SK-N-SH (cell line): ENCODE data around the gene JADE2. TPM values are rescaled to one million over a fixed set of nuclear protein-coding genes. Genes with fewer than 3 reads are reported as not detected.

Experiments
- CTCF ChIA-PET: fragments of 300-600, 350-600 bp; formaldehyde crosslinking; extraction: SDS; loops from one replicate; lab custom pipeline; 2021; lab: Yijun Ruan, JAX
- POLR2A ChIA-PET: fragments of 350-600 bp; sonication (Branson Sonifier 250); formaldehyde crosslinking; extraction: SDS; loops from one replicate; lab custom pipeline; 2020; ENCODE audit warnings: antibody characterized with exemption, inconsistent platforms; lab: Yijun Ruan, JAX
- DNase-seq: peaks from one replicate; pipeline ENCODE4 v3.0.0; 2012
- H2AFZ ChIP-seq: fragments of 200-600 bp; sonication (generic); 2 replicates; pipeline ENCODE4 v1.8.1; 2016; ENCODE audit warnings: antibody characterized with exemption, mild to moderate bottlenecking, low read depth
- H3F3A ChIP-seq: fragments of 200-600 bp; sonication (generic); replicated peaks from 2 replicates; pipeline ENCODE3; 2016; ENCODE audit warnings: antibody characterized with exemption, mild to moderate bottlenecking; ENCODE audit not compliant: insufficient read depth
- H3K27ac ChIP-seq, 2 experiments: fragments of 200-500 bp in 1 of 2; fragments of 200-600 bp in 1 of 2; sonication (Bioruptor generic) in 1 of 2; sonication (generic), shearing (Covaris generic) in 1 of 2; 2 replicates each; pipeline versions ENCODE4 v1.5.1 to v1.6.1; 2014 to 2016; ENCODE audit warnings: low read depth in 2 of 2, inconsistent platforms in 1 of 2, low read length in 1 of 2, mild to moderate bottlenecking in 1 of 2, mixed read lengths in 1 of 2
- H3K27me3 ChIP-seq: fragments of 200-600 bp; sonication (generic), shearing (Covaris generic); 2 replicates; pipeline ENCODE4 v1.6.1; 2016; ENCODE audit warnings: mixed run types; ENCODE audit not compliant: insufficient read depth
- H3K36me3 ChIP-seq, 2 experiments: fragments of 200-500 bp in 1 of 2; fragments of 200-600 bp in 1 of 2; sonication (Bioruptor generic) in 1 of 2; sonication (generic) in 1 of 2; replicated peaks in 1 of 2; 2 replicates each; pipeline versions ENCODE3 to v1.5.1; 2014 to 2016; ENCODE audit warnings: low read length in 1 of 2, mild to moderate bottlenecking in 1 of 2; ENCODE audit not compliant: insufficient read depth in 2 of 2, control insufficient read depth in 1 of 2
- H3K4me1 ChIP-seq, 2 experiments: fragments of 200-500 bp in 1 of 2; fragments of 200-600 bp in 1 of 2; sonication (Bioruptor generic) in 1 of 2; sonication (generic), shearing (Covaris generic) in 1 of 2; 2 replicates each; pipeline versions ENCODE4 v1.5.1 to v1.6.1; 2014 to 2016; ENCODE audit warnings: low read depth in 1 of 2, low read length in 1 of 2, mixed run types in 1 of 2; ENCODE audit not compliant: insufficient read depth in 2 of 2, control insufficient read depth in 1 of 2
- H3K4me2 ChIP-seq: fragments of 200-600 bp; sonication (generic), shearing (Covaris generic); 2 replicates; pipeline ENCODE4 v1.6.1; 2017; ENCODE audit warnings: mixed run types
- H3K4me3 ChIP-seq, 2 experiments: fragments of 200-500 bp in 1 of 2; fragments of 200-600 bp in 1 of 2; sonication (Bioruptor generic) in 1 of 2; sonication (generic), shearing (Covaris generic) in 1 of 2; 2 replicates each; pipeline versions ENCODE4 v1.5.1 to v1.8.1; 2014 to 2016; ENCODE audit warnings: low read depth in 2 of 2, inconsistent platforms in 1 of 2, low read length in 1 of 2, mild to moderate bottlenecking in 1 of 2, mixed read lengths in 1 of 2, moderate library complexity in 1 of 2
- H3K79me2 ChIP-seq: fragments of 200-600 bp; sonication (generic); 2 replicates; pipeline ENCODE4 v1.8.1; 2017; ENCODE audit warnings: mild to moderate bottlenecking; ENCODE audit not compliant: insufficient read depth
- H3K9ac ChIP-seq: fragments of 200-600 bp; sonication (generic); 2 replicates; pipeline ENCODE4 v1.6.1; 2017; ENCODE audit warnings: mixed run types
- H3K9me2 ChIP-seq: fragments of 200-600 bp; sonication (generic); 2 replicates; pipeline ENCODE4 v1.6.1; 2017; ENCODE audit warnings: mixed run types
- H3K9me3 ChIP-seq: fragments of 200-600 bp; sonication (generic); 2 replicates; pipeline ENCODE4 v1.6.1; 2017; ENCODE audit warnings: mixed run types, mild to moderate bottlenecking, moderate library complexity
- H4K20me1 ChIP-seq: fragments of 200-600 bp; sonication (generic); 2 replicates; pipeline ENCODE4 v1.6.1; 2017; ENCODE audit warnings: mild to moderate bottlenecking, mixed run types; ENCODE audit not compliant: insufficient read depth
- CHD2 ChIP-seq: fragments of 150-350 bp; IDR thresholded peaks from 2 replicates; pipeline ENCODE4 v1.6.1; 2018; ENCODE audit warnings: low read length; ENCODE audit not compliant: partially characterized antibody
- ELF1 ChIP-seq: IDR thresholded peaks from 2 replicates; pipeline ENCODE4 v1.4.0; 2012
- EP300 ChIP-seq, 2 experiments: IDR thresholded peaks; 2 replicates each; pipeline versions ENCODE4 v1.4.0 to v1.6.1; 2012; ENCODE audit warnings: borderline replicate concordance in 1 of 2, low read depth in 1 of 2, low read length in 1 of 2
- EZH2phosphoT487 ChIP-seq: fragments of 200-600 bp; sonication (generic); IDR thresholded peaks from 2 replicates; pipeline ENCODE4 v1.6.1; 2017; ENCODE audit warnings: low read depth, mixed run types, mild to moderate bottlenecking, antibody characterized with exemption, moderate library complexity, borderline replicate concordance
- FOXJ3 ChIP-seq: sonication (generic); formaldehyde crosslinking; IDR thresholded peaks from 2 replicates; pipeline ENCODE4 v1.5.1; 2020; ENCODE audit warnings: mild to moderate bottlenecking, missing genetic modification reagents
- FOXM1 ChIP-seq: IDR thresholded peaks from 2 replicates; pipeline ENCODE4 v1.4.0; 2012; ENCODE audit warnings: low read depth, mild to moderate bottlenecking
- JUND ChIP-seq: IDR thresholded peaks from 2 replicates; pipeline ENCODE4 v1.4.0; 2012
- MXI1 ChIP-seq: IDR thresholded peaks from 2 replicates; pipeline ENCODE4 v1.6.1; 2012; ENCODE audit warnings: mild to moderate bottlenecking, low read depth, low read length, improper control_type of control experiment
- NFIC ChIP-seq: IDR thresholded peaks from 2 replicates; pipeline ENCODE4 v1.4.0; 2012; ENCODE audit warnings: borderline replicate concordance
- NRF1 ChIP-seq: IDR thresholded peaks from 2 replicates; pipeline ENCODE4 v1.6.1; 2012; ENCODE audit warnings: low read depth, mild to moderate bottlenecking, low read length
- POLR2AphosphoS5 ChIP-seq: IDR thresholded peaks from 2 replicates; pipeline ENCODE4 v1.6.1; 2012; ENCODE audit warnings: low read depth, low read length
- RAD21 ChIP-seq: IDR thresholded peaks from 2 replicates; pipeline ENCODE4 v1.6.1; 2012; ENCODE audit warnings: mild to moderate bottlenecking, low read length
- SIN3A ChIP-seq: IDR thresholded peaks from 2 replicates; pipeline ENCODE4 v1.6.1; 2012; ENCODE audit warnings: low read depth, mild to moderate bottlenecking, low read length, moderate library complexity, borderline replicate concordance
- TAF1 ChIP-seq: IDR thresholded peaks from 2 replicates; pipeline ENCODE4 v1.6.1; 2012; ENCODE audit warnings: low read depth, mild to moderate bottlenecking, low read length, moderate library complexity, borderline replicate concordance
- TEAD4 ChIP-seq: IDR thresholded peaks from 2 replicates; pipeline ENCODE4 v1.4.0; 2012; ENCODE audit warnings: mild to moderate bottlenecking, borderline replicate concordance; ENCODE audit not compliant: insufficient read depth
- YY1 ChIP-seq: IDR thresholded peaks from 2 replicates; pipeline ENCODE4 v1.4.0; 2012; ENCODE audit warnings: low read depth, mild to moderate bottlenecking
- WGBS: methylation state at CpG from one replicate; pipeline ENCODE4 v1.1.6; 2017; ENCODE audit warnings: low lambda C conversion rate; 5-methylcytosine and 5-hydroxymethylcytosine counted together
- polyA plus RNA-seq, 3 experiments: library from polyadenylated mRNA; depleted of rRNA; stranded (reverse); fragments of >200 nt; gene quantifications; 2 replicates each; pipeline ENCODE4 v1.2.3, GENCODE V29; 2012
- TF ChIP-seq, protein P1 (sequence below): fragments of 150-350 bp; IDR thresholded peaks from 2 replicates; pipeline ENCODE4 v1.6.1; 2017; ENCODE audit warnings: antibody characterized with exemption, low read length, low read depth, borderline replicate concordance
- TF ChIP-seq, protein P2 (sequence below): IDR thresholded peaks from 2 replicates; pipeline ENCODE4 v1.4.0; 2012; ENCODE audit warnings: low read depth
- TF ChIP-seq, protein P3 (sequence below): IDR thresholded peaks from 2 replicates; pipeline ENCODE4 v1.6.1; 2012; ENCODE audit warnings: mild to moderate bottlenecking, low read depth, low read length, moderate library complexity

JADE2 gene
- 25.7 and 26.5 TPM in 2 replicates for polyA plus RNA-seq (2012; rRNA removed)
- 10.2 and 17.2 TPM in 2 replicates for polyA plus RNA-seq (2012; cell fraction: cytosol; rRNA removed)
- 27.7 and 28.0 TPM in 2 replicates for polyA plus RNA-seq (2012; cell fraction: nucleus; rRNA removed)

DNA sequence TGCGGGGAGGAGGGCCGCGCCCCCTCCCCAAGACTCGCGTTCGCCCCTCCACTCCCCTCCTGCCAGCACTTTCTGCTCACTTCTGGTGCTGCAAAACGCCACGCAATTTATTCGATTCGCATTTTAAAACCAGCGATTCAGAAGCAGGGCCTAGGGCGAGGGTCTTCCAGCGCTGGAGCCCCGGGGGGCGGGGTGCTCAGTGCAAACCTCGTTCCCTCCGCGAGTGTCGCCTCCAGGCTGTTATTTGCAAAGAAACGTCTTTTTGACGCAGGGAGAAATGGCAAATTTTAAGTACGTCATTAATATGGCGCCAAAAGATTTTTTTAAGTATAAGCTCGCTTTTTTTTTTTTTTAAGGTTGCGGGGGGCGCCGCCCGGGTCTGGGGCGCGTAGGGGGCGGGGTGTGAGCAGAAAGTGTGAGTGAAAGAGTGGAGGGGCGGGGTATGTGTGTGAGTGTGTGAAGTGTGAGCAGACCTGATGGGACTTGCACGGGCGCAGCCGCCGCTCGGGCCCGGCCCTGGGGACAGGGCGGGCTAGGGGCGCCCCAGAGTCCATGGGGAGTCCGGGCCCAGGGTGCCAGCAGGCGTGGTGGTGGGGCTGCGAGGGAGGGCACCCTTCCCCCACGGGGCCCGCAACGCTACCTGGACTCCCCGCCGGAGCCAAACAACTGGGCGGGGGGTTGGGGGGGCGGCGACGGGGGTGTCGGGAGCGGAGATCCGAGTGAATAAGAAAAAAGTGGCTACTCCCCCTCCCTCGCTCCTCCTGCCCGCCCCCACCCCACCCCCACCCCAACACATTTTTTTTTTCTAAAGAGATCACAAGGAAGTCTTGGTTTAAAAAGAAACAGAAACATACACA, at the start of gene JADE2:
TSS of gene JADE2 (plus strand) at position 845 of the 857 bp plus-strand sequence. CDS start 10,188 bp downstream, outside the sequence.
- POLR2A ChIA-PET: interaction anchor here (0.5 to 3.4 kb wide), 8 partner anchors 29 to 153 kb away, joined by 3 to 24 read pairs (median 6); partner anchors contain the start of genes CDKN2AIPNL and UBE2B
- Histone ChIP-seq H3K36me3 (no peaks in the 10 kb centered on the region), H3K79me2 (peaks cover 36% of the 10 kb centered on the region), H2AFZ (peak within 1 kb of the TSS; percentile 92), H3K4me1 (peaks cover 10 to 27% of the 10 kb centered on the region in 2 experiments; a peak in 3 of 4 replicates), H3F3A (peaks cover 28% of the 10 kb centered on the region), H3K9me3 (no peaks in the 10 kb centered on the region), H3K27ac (peak within 1 kb of the TSS; percentile 91 to 98), H3K27me3 (no peaks in the 10 kb centered on the region), H3K9me2 (no peaks in the 10 kb centered on the region), H3K4me2 (peak within 1 kb of the TSS; percentile 99), H3K4me3 (peak within 1 kb of the TSS; percentile 90 to 92), H4K20me1 (peaks cover 23% of the 10 kb centered on the region), H3K9ac (peak within 1 kb of the TSS; percentile 96)
- CTCF ChIA-PET: interaction anchor here (0.6 to 5.5 kb wide), 10 partner anchors 22 to 236 kb away, joined by 3 to 53 read pairs (median 16); partner anchors contain the start of genes CDKN2AIPNL and UBE2B
- TF ChIP-seq FOXM1: 0 out of 2 replicates have a peak, but pooled peaks have one; percentile 35
- TF ChIP-seq MXI1: 0 out of 2 replicates have a peak, but pooled peaks have one; percentile 33
- 0 out of 2 replicates have a peak, but pooled peaks have one; percentile 20 for TF ChIP-seq POLR2AphosphoS5
- TF ChIP-seq TAF1: peak; percentile 35; the same call in 1 of the 2 replicates
- no peak for TF ChIP-seq EZH2phosphoT487
- TF ChIP-seq TEAD4: 0 out of 2 replicates have a peak, but pooled peaks have one; percentile 3
- TF ChIP-seq YY1: peak; percentile 72; the same call in 1 of the 2 replicates
- no peak for TF ChIP-seq RAD21
- TF ChIP-seq CHD2: peak; percentile 37
- DNase-seq: peak; percentile 86
- WGBS: 2% methylated on average over 53 of the region's 57 CpGs

DNA sequence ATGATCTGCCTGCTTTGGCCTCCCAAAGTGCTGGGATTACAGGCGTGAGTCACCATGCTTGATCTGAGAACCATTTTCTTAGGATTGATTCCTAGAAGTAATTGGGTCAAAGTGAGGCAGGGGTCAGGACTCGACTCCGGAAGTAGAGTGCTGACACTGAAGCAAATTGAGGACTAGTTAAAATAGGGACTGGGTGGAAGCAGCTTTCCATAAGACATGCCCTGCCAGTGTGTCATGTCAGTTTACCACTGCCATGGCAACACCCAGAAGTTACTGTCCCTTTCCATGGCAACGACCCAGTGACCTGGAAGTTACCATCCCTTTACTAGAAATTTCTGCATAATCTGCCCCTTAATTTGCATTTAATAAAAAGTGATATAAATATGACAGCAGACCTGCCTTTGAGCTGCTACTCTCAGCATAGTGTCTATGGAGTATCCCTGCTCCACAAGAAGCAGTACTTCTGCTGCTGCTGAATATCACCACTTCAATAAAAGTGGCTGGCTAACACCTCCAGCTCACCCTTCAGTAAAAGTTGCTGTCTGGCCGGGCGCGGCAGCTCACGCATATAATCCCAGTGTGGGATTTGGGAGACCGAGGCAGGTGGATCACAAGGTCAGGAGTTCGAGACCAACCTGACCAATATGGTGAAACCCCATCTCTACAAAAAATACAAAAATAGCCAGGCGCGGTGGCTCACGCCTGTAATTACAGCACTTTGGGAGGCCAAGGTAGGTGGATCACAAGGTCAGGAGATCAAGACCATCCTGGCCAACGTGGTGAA, 47.8 kb upstream of the JADE2 start:
- no peaks in the 10 kb centered on the region for H4K20me1 ChIP-seq
- WGBS: 87% methylated on average over 14 of the region's 14 CpGs
- ChIA-PET POLR2A (interaction anchor here (1.0 kb wide), 1 partner anchor 33 kb away, joined by 3 read pairs; no protein-coding TSS in a partner anchor), CTCF (interaction anchor here (1.0 to 1.1 kb wide), 2 partner anchors 10 to 34 kb away, joined by 3 read pairs; no protein-coding TSS in a partner anchor)
- no peak overlapping the region for H3K27ac ChIP-seq
- no peak overlapping the region for H3K4me3 ChIP-seq
- no peaks in the 10 kb centered on the region for H3K9me3 ChIP-seq
- H3K4me2 ChIP-seq: no peak overlapping the region
- no peak for DNase-seq
- H3K79me2 ChIP-seq: no peaks in the 10 kb centered on the region
- H3K9me2 ChIP-seq: no peaks in the 10 kb centered on the region
- H2AFZ ChIP-seq: no peak overlapping the region
- no peaks in the 10 kb centered on the region for H3K36me3 ChIP-seq
- H3K27me3 ChIP-seq: no peaks in the 10 kb centered on the region
- H3K4me1 ChIP-seq: no peaks in the 10 kb centered on the region
- H3F3A ChIP-seq: no peaks in the 10 kb centered on the region
- no peak overlapping the region for H3K9ac ChIP-seq
- TF ChIP-seq SIN3A: no peak
- TF ChIP-seq, protein P1, sequence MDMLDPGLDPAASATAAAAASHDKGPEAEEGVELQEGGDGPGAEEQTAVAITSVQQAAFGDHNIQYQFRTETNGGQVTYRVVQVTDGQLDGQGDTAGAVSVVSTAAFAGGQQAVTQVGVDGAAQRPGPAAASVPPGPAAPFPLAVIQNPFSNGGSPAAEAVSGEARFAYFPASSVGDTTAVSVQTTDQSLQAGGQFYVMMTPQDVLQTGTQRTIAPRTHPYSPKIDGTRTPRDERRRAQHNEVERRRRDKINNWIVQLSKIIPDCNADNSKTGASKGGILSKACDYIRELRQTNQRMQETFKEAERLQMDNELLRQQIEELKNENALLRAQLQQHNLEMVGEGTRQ: no peak
- no peak for TF ChIP-seq FOXM1
- no peak for TF ChIP-seq NRF1
- no peak for TF ChIP-seq NFIC
- TF ChIP-seq, protein P2, sequence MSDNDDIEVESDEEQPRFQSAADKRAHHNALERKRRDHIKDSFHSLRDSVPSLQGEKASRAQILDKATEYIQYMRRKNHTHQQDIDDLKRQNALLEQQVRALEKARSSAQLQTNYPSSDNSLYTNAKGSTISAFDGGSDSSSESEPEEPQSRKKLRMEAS: no peak
- no peak for TF ChIP-seq FOXJ3
- no peak for TF ChIP-seq MXI1
- no peak for TF ChIP-seq ELF1
- TF ChIP-seq, protein P3, sequence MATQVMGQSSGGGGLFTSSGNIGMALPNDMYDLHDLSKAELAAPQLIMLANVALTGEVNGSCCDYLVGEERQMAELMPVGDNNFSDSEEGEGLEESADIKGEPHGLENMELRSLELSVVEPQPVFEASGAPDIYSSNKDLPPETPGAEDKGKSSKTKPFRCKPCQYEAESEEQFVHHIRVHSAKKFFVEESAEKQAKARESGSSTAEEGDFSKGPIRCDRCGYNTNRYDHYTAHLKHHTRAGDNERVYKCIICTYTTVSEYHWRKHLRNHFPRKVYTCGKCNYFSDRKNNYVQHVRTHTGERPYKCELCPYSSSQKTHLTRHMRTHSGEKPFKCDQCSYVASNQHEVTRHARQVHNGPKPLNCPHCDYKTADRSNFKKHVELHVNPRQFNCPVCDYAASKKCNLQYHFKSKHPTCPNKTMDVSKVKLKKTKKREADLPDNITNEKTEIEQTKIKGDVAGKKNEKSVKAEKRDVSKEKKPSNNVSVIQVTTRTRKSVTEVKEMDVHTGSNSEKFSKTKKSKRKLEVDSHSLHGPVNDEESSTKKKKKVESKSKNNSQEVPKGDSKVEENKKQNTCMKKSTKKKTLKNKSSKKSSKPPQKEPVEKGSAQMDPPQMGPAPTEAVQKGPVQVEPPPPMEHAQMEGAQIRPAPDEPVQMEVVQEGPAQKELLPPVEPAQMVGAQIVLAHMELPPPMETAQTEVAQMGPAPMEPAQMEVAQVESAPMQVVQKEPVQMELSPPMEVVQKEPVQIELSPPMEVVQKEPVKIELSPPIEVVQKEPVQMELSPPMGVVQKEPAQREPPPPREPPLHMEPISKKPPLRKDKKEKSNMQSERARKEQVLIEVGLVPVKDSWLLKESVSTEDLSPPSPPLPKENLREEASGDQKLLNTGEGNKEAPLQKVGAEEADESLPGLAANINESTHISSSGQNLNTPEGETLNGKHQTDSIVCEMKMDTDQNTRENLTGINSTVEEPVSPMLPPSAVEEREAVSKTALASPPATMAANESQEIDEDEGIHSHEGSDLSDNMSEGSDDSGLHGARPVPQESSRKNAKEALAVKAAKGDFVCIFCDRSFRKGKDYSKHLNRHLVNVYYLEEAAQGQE: no peak
- no peak for TF ChIP-seq EP300 (IDR thresholded peaks at IDR 0.05; ENCODE audit: borderline replicate concordance in 1 of 2, low read depth in 1 of 2, low read length in 1 of 2)
- no peak for TF ChIP-seq JUND
- no peak for TF ChIP-seq POLR2AphosphoS5
